ENCODE data around the gene CDC42SE2. TPM values are rescaled to one million over a fixed set of nuclear protein-coding genes. Genes with fewer than 3 reads are reported as not detected.

CDC42SE2 gene
- total RNA-seq, 6 experiments from 2014 or later: 10.3 to 19.8 (median 15.0) TPM

DNA sequence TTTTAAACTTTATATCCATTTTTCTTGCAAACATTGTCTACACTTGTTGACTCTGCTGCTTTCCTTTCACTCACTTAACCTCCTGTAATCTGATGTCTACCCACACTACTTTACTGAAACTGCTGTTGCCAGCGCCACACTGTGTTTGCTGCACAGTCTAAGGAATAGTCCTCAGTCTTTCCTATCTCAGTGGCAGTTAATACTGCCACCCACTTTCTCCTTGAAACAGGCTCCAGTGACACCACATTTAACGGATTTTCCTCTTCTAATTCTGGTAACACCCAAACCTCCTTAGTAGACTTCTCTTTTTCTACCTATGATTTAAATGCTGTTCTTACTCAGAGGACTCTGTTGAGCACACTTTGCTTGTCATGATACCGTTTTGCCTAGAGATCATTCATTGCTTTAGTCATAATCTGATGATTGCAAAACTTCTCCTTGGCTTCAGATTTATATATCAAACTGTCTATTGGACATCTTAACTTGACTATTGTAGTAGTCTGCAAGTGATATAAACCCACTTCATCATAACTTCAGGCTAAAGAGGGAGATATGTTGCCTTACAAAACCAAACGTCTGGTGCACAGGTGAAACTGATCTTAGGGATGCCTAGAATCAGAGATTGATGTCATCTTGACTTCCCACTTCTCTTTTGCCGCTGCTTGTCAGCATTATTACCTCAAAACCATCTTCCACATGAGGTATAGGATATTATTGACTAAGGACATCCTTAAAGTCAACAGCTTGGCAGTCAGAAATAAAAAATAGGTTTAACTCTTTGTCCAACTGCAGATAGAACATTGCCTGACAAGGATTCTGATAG, 94.1 kb downstream of the CDC42SE2 start:
- peak in 3 of 4 donors; percentile 13 to 22 (median 21) for ATAC-seq
- H3K27ac ChIP-seq: no peak overlapping the region
- no peak overlapping the region for H3K4me3 ChIP-seq
- no peak for DNase-seq
- H3K27me3 ChIP-seq: no peaks in the 10 kb centered on the region
- 73% methylated on average over 5 of the region's 5 CpGs for WGBS (ENCODE audit: insufficient coverage, low coverage, low lambda C conversion rate, missing lambda C conversion rate)
- no peaks in the 10 kb centered on the region for H3K4me1 ChIP-seq
- H3K9me3 ChIP-seq: no peaks in the 10 kb centered on the region
- intact Hi-C loops (cut with DNase I): no loop called here
- H3K36me3 ChIP-seq: peaks cover 0 to 9% (median 3%) of the 10 kb centered on the region in 4 donors
- TF ChIP-seq POLR2A (IDR thresholded peaks at IDR 0.05): no peak
- TF ChIP-seq, protein P1, sequence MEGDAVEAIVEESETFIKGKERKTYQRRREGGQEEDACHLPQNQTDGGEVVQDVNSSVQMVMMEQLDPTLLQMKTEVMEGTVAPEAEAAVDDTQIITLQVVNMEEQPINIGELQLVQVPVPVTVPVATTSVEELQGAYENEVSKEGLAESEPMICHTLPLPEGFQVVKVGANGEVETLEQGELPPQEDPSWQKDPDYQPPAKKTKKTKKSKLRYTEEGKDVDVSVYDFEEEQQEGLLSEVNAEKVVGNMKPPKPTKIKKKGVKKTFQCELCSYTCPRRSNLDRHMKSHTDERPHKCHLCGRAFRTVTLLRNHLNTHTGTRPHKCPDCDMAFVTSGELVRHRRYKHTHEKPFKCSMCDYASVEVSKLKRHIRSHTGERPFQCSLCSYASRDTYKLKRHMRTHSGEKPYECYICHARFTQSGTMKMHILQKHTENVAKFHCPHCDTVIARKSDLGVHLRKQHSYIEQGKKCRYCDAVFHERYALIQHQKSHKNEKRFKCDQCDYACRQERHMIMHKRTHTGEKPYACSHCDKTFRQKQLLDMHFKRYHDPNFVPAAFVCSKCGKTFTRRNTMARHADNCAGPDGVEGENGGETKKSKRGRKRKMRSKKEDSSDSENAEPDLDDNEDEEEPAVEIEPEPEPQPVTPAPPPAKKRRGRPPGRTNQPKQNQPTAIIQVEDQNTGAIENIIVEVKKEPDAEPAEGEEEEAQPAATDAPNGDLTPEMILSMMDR (IDR thresholded peaks at IDR 0.05): no peak

- no peak overlapping the region for H3K27ac ChIP-seq
- H3K9me3 ChIP-seq: no peaks in the 10 kb centered on the region
- H3K36me3 ChIP-seq: peaks cover 0 to 9% (median 3%) of the 10 kb centered on the region in 4 donors
- H3K27me3 ChIP-seq: no peaks in the 10 kb centered on the region
- ATAC-seq (no peak), DNase-seq (no peak)
- 84% methylated on average over 2 of the region's 15 CpGs for WGBS (ENCODE audit: insufficient coverage, low coverage, low lambda C conversion rate, missing lambda C conversion rate)
- TF ChIP-seq, protein P1 (IDR thresholded peaks at IDR 0.05): no peak
- TF ChIP-seq POLR2A (IDR thresholded peaks at IDR 0.05): no peak
- H3K4me3 ChIP-seq: no peak overlapping the region
- intact Hi-C loops (cut with DNase I): no loop called here
- H3K4me1 ChIP-seq: no peaks in the 10 kb centered on the region
Measured at GRCh38 chr5:131361677-131362315, 97.9 kb downstream of the CDC42SE2 start.

DNA sequence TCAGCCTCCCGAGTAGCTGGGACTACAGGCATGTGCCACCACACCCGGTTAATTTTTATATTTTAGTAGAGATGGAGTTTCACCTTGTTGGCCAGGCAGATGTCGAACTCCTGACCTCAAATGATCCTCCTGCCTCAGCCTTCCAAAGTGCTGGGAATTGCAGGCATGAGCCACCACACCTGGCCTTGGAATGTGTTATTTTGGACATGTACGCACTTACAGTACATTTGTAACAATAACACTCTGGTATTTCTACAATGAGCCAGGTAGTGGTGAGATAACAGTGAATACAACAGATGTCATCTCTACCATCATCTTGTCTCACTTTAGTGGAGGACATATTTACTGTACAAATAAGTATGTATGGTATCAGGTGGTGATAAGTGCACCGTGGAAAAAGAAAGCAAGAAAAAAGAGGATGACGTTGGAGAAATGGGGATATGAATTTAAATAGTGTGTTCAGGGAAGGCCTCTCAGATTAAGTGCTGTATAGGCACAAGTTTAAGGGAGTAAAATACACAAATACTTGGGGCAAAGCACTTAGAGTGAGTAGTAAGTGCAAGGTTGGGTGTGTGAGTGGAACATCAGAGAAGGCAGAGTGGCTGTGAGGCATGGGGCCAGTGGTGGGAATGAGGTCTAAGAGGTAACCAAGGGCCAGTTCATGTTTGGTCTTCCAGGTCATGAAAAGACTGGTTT, 100.1 kb downstream of the CDC42SE2 start:
- intact Hi-C loops (cut with DNase I): no loop called here
- TF ChIP-seq, protein P1 (IDR thresholded peaks at IDR 0.05): no peak
- no peak for TF ChIP-seq POLR2A (IDR thresholded peaks at IDR 0.05)
- Histone ChIP-seq H3K27ac (no peak overlapping the region), H3K27me3 (no peaks in the 10 kb centered on the region), H3K4me1 (no peaks in the 10 kb centered on the region), H3K4me3 (no peak overlapping the region), H3K36me3 (peaks cover 0 to 9% (median 3%) of the 10 kb centered on the region in 4 donors), H3K9me3 (no peaks in the 10 kb centered on the region)
- DNase-seq (no peak), ATAC-seq (peak in 1 of 4 donors; percentile 17)
- 95% methylated on average over 6 of the region's 6 CpGs for WGBS (ENCODE audit: insufficient coverage, low coverage, low lambda C conversion rate, missing lambda C conversion rate)

DNA sequence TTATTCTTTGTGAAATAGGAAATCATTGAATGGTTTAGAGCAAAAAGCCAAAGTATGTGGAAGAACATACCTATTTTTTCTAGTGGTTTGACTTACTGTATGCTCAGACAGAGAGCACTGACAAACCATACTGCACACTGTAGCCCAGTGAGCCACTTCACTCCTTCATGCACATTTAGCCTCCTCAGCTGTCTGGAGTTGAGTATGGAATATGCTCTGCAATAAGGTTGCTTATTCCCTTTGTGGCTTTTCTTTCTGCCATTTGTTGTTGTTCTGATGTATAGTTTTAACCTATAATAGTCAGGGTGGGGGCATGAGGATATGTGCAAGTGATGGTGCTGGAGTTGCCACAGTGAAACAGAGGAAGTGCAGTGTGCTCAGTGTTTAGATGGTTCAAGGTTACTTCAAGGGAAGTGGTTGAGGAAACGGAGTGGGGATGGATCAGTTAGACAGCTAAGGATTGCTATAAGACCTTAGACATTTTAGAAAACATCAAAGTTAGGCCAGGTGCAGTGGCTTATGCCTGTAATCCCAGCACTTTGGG, 100.7 kb downstream of the CDC42SE2 start:
- no peak overlapping the region for H3K4me3 ChIP-seq
- 25% methylated on average over 1 of the region's 1 CpG for WGBS (ENCODE audit: insufficient coverage, low coverage, low lambda C conversion rate, missing lambda C conversion rate)
- DNase-seq (no peak), ATAC-seq (peak; percentile 25 to 38 (median 34))
- H3K27me3 ChIP-seq: no peaks in the 10 kb centered on the region
- no peaks in the 10 kb centered on the region for H3K4me1 ChIP-seq
- no peak overlapping the region for H3K27ac ChIP-seq
- no peaks in the 10 kb centered on the region for H3K9me3 ChIP-seq
- H3K36me3 ChIP-seq: peaks cover 0 to 6% (median 2%) of the 10 kb centered on the region in 4 donors
- TF ChIP-seq, protein P1 (IDR thresholded peaks at IDR 0.05): no peak
- TF ChIP-seq POLR2A (IDR thresholded peaks at IDR 0.05): no peak
- intact Hi-C loops (cut with DNase I): no loop called here

Data from right lobe of liver (tissue), 6 donors.